ENCODE data around the gene PRKAR1A.
"Not testable (repeated sequence)": the region's sequence is repeated elsewhere in the genome, so short reads cannot be mapped to it uniquely, and the experiment has no call there.

Gene PRKAR1A

GRCh38 chr17:68512247-68512959 lies at the start of gene PRKAR1A:
Gene PRKAR1A, plus strand, starts transcription at chr17:68512430. Its CDS starts 2,970 bp downstream, at chr17:68515400.
- DNase-seq, result peak; percentile 93

- DNase-seq, result no peak
Observed at GRCh38 chr17:68463211-68464019, 48.8 kb upstream of the PRKAR1A start.

GRCh38 chr17:68468334-68468733 lies 43.9 kb upstream of the PRKAR1A start:
- no peak for DNase-seq

- DNase-seq, result no peak
Observed at GRCh38 chr17:68468788-68469187, 43.4 kb upstream of the PRKAR1A start.

- no peak for DNase-seq
Observed at GRCh38 chr17:68470961-68471360, 41.3 kb upstream of the PRKAR1A start.

- no peak for DNase-seq
Observed at GRCh38 chr17:68480885-68481284, 31.3 kb upstream of the PRKAR1A start.

- no peak for DNase-seq
Observed at GRCh38 chr17:68482576-68483041, 29.6 kb upstream of the PRKAR1A start.

GRCh38 chr17:68484458-68484857 lies 27.8 kb upstream of the PRKAR1A start:
- no peak for DNase-seq

- no peak for DNase-seq
Observed at GRCh38 chr17:68489919-68490318, 22.3 kb upstream of the PRKAR1A start.

GRCh38 chr17:68491381-68492231 lies 20.6 kb upstream of the PRKAR1A start:
- DNase-seq, result no peak

- not testable (repeated sequence) for DNase-seq
Observed at GRCh38 chr17:68492394-68493054, 19.7 kb upstream of the PRKAR1A start.

GRCh38 chr17:68495081-68495480 lies 17.1 kb upstream of the PRKAR1A start:
- DNase-seq, result no peak

- peak; percentile 68 for DNase-seq
Observed at GRCh38 chr17:68497885-68498319, 14.3 kb upstream of the PRKAR1A start.

GRCh38 chr17:68498479-68499326 lies 13.5 kb upstream of the PRKAR1A start:
- DNase-seq, result no peak

GRCh38 chr17:68499587-68499986 lies 12.6 kb upstream of the PRKAR1A start:
- DNase-seq, result no peak

- DNase-seq, result no peak
Observed at GRCh38 chr17:68501074-68501473, 11.2 kb upstream of the PRKAR1A start.

- DNase-seq, result no peak
Observed at GRCh38 chr17:68505951-68506350, 6.3 kb upstream of the PRKAR1A start.

GRCh38 chr17:68507576-68507975 lies 4.7 kb upstream of the PRKAR1A start:
- DNase-seq, result no peak

- DNase-seq, result no peak
Observed at GRCh38 chr17:68509141-68510057, 2.8 kb upstream of the PRKAR1A start.

- DNase-seq, result no peak
Observed at GRCh38 chr17:68511254-68511670, 968 bp upstream of the PRKAR1A start.
